HepG2 (cell line): Measurements from ENCODE around the gene ILKAP. TPM values are rescaled to one million over a fixed set of nuclear protein-coding genes. Genes with fewer than 3 reads are reported as not detected.

ENCODE experiments used
- ARID2 ChIP-seq: sonication (generic); formaldehyde crosslinking; IDR thresholded peaks from 2 replicates; pipeline ENCODE4 v1.8.1; 2022; ENCODE audit warnings: mild to moderate bottlenecking, missing genetic modification reagents, borderline replicate concordance
- ATF1 ChIP-seq: IDR thresholded peaks from 2 replicates; pipeline ENCODE4 v1.6.1; 2016; ENCODE audit warnings: mild to moderate bottlenecking, control low read depth
- CSRNP2 ChIP-seq: sonication (generic); formaldehyde crosslinking; conservative IDR thresholded peaks from 2 replicates; pipeline ENCODE4 v1.8.0; 2022; ENCODE audit warnings: low read depth, missing genetic modification reagents
- FOSL2 ChIP-seq: sonication (generic); formaldehyde crosslinking; IDR thresholded peaks from 2 replicates; pipeline ENCODE4 v1.4.0; 2020; ENCODE audit warnings: missing genetic modification reagents
- HCFC1 ChIP-seq: fragments of 150-350 bp; IDR thresholded peaks from 2 replicates; pipeline ENCODE4 v1.6.1; 2014; ENCODE audit warnings: low read depth, low read length
- KLF6 ChIP-seq: IDR thresholded peaks from 2 replicates; pipeline ENCODE4 v1.8.0; 2016; ENCODE audit warnings: missing biosample characterization, missing genetic modification reagents
- MBD4 ChIP-seq: IDR thresholded peaks from 2 replicates; pipeline ENCODE4 v1.6.1; 2012; ENCODE audit warnings: low read length, inconsistent platforms, borderline replicate concordance
- MIER2 ChIP-seq: IDR thresholded peaks from 2 replicates; pipeline ENCODE4 v1.6.1; 2016; ENCODE audit warnings: missing biosample characterization, missing genetic modification reagents
- NFKBIZ ChIP-seq: IDR thresholded peaks from 2 replicates; pipeline ENCODE4 v1.6.1; 2018; ENCODE audit warnings: missing genetic modification reagents, missing compliant biosample characterization
- NFRKB ChIP-seq: fragments of 450-650 bp; IDR thresholded peaks from 2 replicates; pipeline ENCODE4 v1.6.1; 2017
- NPAS2 ChIP-seq: sonication (generic); formaldehyde crosslinking; IDR thresholded peaks from 2 replicates; pipeline ENCODE4 v1.8.0; 2022; ENCODE audit warnings: mild to moderate bottlenecking, missing genetic modification reagents, borderline replicate concordance
- RBAK ChIP-seq: sonication (generic); formaldehyde crosslinking; IDR thresholded peaks from 2 replicates; pipeline ENCODE4 v1.5.1; 2020; ENCODE audit warnings: mild to moderate bottlenecking, missing genetic modification reagents
- SALL1 ChIP-seq: sonication (generic); formaldehyde crosslinking; IDR thresholded peaks from 2 replicates; pipeline ENCODE4 v1.8.0; 2022; ENCODE audit warnings: mild to moderate bottlenecking, missing genetic modification reagents
- SKIL ChIP-seq: sonication (generic); formaldehyde crosslinking; IDR thresholded peaks from 2 replicates; pipeline ENCODE4 v1.8.0; 2022; ENCODE audit warnings: missing genetic modification reagents, mild to moderate bottlenecking, moderate library complexity, borderline replicate concordance
- SOX5 ChIP-seq: IDR thresholded peaks from 2 replicates; pipeline ENCODE4 v1.6.1; 2016; ENCODE audit warnings: borderline replicate concordance
- TARDBP ChIP-seq: sonication (generic); formaldehyde crosslinking; IDR thresholded peaks from 2 replicates; pipeline ENCODE4 v1.8.0; 2022; ENCODE audit warnings: mild to moderate bottlenecking, missing genetic modification reagents
- TOE1 ChIP-seq: sonication (generic); formaldehyde crosslinking; IDR thresholded peaks from 2 replicates; pipeline ENCODE4 v1.4.0; 2020; ENCODE audit warnings: mild to moderate bottlenecking, missing genetic modification reagents
- ZBTB33 ChIP-seq: sonication (generic); formaldehyde crosslinking; IDR thresholded peaks from 2 replicates; pipeline ENCODE4 v1.4.0; 2020; ENCODE audit warnings: missing genetic modification reagents
- ZNF205 ChIP-seq: IDR thresholded peaks from 2 replicates; pipeline ENCODE4 v1.6.1; 2018; ENCODE audit warnings: missing biosample characterization, missing genetic modification reagents
- ZNF251 ChIP-seq: sonication (generic); formaldehyde crosslinking; IDR thresholded peaks from 2 replicates; pipeline ENCODE4 v1.9.0; 2021; ENCODE audit warnings: mild to moderate bottlenecking, missing genetic modification reagents
- ZNF460 ChIP-seq: sonication (generic); formaldehyde crosslinking; IDR thresholded peaks from 2 replicates; pipeline ENCODE4 v1.5.1; 2020; ENCODE audit warnings: missing genetic modification reagents, mild to moderate bottlenecking, borderline replicate concordance
- ZSCAN25 ChIP-seq: sonication (generic); formaldehyde crosslinking; IDR thresholded peaks from 2 replicates; pipeline ENCODE4 v1.8.0; 2022; ENCODE audit warnings: mild to moderate bottlenecking, missing genetic modification reagents
- polyA plus RNA-seq, 8 experiments: library from polyadenylated mRNA; depleted of rRNA in 3 of 8; stranded (reverse) in 7 of 8; unstranded in 1 of 8; fragments of >200 nt; fragmentation: Illumina TruSeq in 4 of 8; extraction: Trizol in 4 of 8; gene quantifications; 2 replicates each; pipeline versions ENCODE4 v1.2.1 to v1.2.3, GENCODE V29; 2011 to 2016; ENCODE audit warnings: low read depth in 4 of 8, missing spikeins in 1 of 8, mixed read lengths in 1 of 8; ENCODE audit not compliant: insufficient read depth in 1 of 8
- total RNA-seq, 5 experiments: library from RNA; depleted of rRNA; stranded (reverse); fragments of >200 nt; fragmentation: Illumina TruSeq; extraction: Trizol; gene quantifications; 2 replicates each; pipeline ENCODE4 v1.2.3, GENCODE V29; 2016; ENCODE audit warnings: low read depth in 1 of 5
- TF ChIP-seq, protein P1 (sequence below): sonication (generic); formaldehyde crosslinking; conservative IDR thresholded peaks from 2 replicates; pipeline ENCODE4 v1.8.1; 2023; ENCODE audit warnings: missing genetic modification reagents

The ILKAP gene
- total and polyA plus RNA-seq, 2 of the 13 experiments (the other 11 are each of a cell fraction or from before 2014, with no cell fraction given) = 29.6 to 33.1 TPM

DNA sequence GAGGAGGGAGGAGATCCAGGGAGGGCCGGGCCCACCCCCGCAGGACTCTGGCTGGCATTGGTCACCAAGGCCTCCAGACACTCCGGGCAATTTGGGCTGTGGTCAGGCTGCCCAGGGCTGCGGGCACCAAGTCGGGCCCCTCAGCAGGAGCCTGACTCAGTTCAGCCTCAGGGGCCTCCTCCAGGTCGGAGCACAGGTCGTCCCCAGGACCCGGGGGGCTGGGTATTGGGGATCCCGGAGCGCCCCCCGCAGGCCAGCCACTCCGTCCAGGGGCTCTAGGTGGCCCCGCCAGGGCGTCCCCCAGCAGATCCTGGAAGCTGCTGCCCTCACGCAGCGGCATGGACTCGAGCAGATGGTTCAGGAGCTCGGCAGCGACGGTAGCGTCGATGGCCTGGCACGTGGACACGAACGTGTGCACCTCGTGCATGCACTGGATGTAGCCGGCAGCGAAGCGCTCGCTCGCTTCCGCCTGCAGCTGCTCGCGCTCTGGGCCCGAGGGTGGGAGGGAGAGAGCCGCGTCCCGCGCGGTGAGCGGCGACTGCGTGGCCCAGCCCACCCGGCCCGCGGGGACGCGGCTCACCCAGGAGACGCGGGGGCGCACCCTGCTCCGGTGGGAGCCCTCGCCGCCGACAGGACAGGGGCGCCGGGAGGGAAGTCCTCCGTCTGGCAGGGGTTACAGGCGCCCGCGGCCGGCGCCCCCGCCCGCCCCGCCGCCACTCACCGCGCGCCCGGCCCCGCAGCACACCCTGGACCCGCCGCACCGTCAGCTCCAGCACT, 35.5 kb upstream of the ILKAP start (continued):
- TF ChIP-seq MIER2 (CRISPR knock-in tag) (peak; percentile 55; the same call in 1 of the 2 replicates), RBAK (CRISPR knock-in tag) (peak; percentile 75; the same call in 1 of the 2 replicates), FOSL2 (CRISPR knock-in tag) (peak; percentile 58; the same call in 1 of the 2 replicates), ZSCAN25 (CRISPR knock-in tag) (peak; percentile 80), SOX5 (CRISPR knock-in tag) (peak; percentile 69), ZNF251 (0 out of 2 replicates have a peak, but pooled peaks have one; percentile 92), ZNF460 (CRISPR knock-in tag) (no peak), KLF6 (peak; percentile 99), NFRKB (no peak), ARID2 (peak; percentile 95; the same call in 1 of the 2 replicates), TOE1 (CRISPR knock-in tag) (peak; percentile 90; the same call in 1 of the 2 replicates), MBD4 (no peak), SKIL (CRISPR knock-in tag) (peak; percentile 57), CSRNP2 (CRISPR knock-in tag) (peak; percentile 95), ATF1 (CRISPR knock-in tag) (no peak), NPAS2 (peak; percentile 78; the same call in 1 of the 2 replicates), TARDBP (CRISPR knock-in tag) (peak; percentile 57; the same call in 1 of the 2 replicates), ZNF205 (CRISPR knock-in tag) (peak; percentile 89), NFKBIZ (CRISPR knock-in tag) (peak; percentile 85), ZBTB33 (CRISPR knock-in tag) (peak; percentile 99), HCFC1 (no peak), SALL1 (CRISPR knock-in tag) (peak; percentile 97)
- TF ChIP-seq, protein P1, sequence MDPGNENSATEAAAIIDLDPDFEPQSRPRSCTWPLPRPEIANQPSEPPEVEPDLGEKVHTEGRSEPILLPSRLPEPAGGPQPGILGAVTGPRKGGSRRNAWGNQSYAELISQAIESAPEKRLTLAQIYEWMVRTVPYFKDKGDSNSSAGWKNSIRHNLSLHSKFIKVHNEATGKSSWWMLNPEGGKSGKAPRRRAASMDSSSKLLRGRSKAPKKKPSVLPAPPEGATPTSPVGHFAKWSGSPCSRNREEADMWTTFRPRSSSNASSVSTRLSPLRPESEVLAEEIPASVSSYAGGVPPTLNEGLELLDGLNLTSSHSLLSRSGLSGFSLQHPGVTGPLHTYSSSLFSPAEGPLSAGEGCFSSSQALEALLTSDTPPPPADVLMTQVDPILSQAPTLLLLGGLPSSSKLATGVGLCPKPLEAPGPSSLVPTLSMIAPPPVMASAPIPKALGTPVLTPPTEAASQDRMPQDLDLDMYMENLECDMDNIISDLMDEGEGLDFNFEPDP = peak; percentile 99
